NCI-H345 treated with DMSO at 0.1 percent for 48 hours (cell line): ENCODE data around the gene IGFBP5.

Experiments
- DNase-seq: peaks from one replicate; lab custom pipeline; 2025; ENCODE audit not compliant: unreplicated experiment; lab: John Stamatoyannopoulos, UW

The IGFBP5 gene

DNA sequence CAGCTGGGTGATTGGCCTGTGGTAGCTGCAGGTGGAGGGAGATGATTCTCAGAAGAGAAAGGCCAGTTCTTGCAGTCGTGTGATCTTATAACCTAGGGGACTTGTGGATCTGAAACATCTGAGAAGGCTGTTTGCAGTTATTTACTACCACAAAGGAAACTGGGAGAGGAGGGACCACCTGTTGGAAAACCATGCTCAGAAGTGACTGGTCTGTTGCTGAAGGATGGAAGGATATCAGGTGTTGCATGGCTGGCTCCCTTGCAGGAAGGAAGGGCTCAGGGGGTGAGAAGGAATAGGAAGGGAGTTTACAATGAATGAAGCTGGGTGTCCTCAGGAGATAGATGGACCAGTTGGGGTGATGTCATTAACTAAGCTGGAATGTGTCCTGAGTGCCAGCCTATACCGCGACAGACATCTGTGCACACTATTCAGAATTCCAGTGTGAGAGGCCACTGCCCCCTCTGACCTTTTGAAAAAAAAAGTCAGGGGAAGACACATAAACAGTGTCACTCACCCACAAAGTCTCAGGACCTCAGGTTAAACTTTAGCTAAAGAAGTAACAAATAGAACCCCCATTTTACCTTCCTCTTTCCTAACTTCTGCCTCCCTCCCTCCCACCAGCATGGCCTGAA lies 44.6 kb downstream of the IGFBP5 start:
- DNase-seq, result no peak

DNA sequence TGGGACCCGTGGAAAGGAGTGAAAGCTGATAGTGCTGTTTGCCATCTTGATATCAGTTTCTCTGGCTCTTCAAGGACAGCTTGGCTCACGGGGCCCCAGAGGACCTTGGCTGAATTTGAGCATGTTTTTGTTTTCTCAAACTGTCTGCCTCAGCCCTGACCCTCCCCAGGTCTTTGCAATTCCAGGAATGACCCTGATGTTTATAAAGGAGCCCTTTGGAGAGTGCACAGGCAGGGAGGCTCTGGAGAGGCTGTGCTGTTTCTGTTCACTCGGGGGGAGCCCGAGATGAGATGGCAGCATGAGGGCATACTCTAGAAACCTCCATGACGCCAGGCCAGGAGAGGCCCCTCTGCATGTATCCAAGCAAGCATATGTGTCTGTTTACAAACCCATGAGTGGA lies 45.8 kb downstream of the IGFBP5 start:
- no peak for DNase-seq

DNA sequence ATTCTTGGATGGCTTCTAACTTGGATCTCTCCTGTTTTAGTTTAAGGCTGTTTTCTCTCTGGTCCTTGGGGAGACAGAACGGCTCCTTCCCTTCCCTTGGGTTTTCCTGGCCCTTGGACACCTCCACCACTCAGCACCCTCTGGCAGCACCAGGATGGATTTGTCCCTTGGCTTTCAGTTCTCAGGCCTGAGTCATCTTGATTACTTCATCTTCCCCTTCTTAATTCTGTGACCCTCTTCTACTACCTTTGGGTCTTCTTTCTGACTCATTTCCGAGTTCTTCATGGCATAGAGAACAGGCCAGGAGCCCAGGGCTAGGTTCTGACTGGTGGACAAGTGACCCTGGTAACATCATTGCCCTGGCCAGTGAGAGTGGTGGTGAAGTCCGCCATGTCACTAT lies 47.2 kb downstream of the IGFBP5 start:
- no peak for DNase-seq

GRCh38 chr2:216646116-216646515 lies 49.2 kb downstream of the IGFBP5 start:
- no peak for DNase-seq

- DNase-seq, result no peak
These were observed 49.8 kb downstream of the IGFBP5 start for GRCh38 chr2:216645636-216645950.

DNA sequence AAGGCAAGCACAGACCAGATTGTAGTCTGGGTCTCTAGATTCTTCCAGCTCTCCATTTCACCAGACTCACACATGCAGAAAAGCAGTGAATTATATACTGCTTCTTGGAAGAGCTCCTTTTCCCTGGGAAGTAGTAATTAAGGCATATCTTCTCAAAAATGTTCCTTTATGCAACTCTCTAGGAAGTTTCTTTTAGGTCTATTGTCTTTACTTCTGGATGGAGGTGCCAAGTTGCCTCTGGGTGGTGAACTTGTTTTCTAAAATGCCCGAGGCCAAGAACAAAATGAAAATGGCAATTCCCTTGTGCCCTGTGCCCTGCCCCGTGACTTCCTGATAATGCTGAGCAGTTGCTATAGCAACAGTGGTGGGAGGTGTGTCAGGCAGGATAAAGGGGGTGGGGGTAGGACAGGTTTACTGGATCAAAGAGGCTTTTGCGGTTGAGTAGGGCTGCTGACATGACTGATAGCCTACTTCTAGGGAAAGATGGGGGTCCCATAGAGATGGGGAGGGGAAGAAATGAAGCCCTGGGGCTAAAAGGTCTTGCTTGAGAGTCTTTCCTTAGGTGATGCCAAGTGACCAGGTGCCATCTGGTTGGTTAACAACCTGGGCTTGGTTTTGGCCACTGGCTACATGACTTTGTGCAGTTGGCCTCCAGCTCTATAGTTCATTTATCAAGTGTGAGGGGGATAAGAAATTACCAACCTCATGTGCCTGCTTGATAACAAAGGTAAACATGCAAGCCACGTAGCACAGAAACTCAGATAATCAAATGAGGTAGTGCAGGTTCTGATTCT lies 50.3 kb downstream of the IGFBP5 start:
- no peak for DNase-seq

GRCh38 chr2:216643986-216644659 lies 51.2 kb downstream of the IGFBP5 start:
- DNase-seq, result no peak

DNA sequence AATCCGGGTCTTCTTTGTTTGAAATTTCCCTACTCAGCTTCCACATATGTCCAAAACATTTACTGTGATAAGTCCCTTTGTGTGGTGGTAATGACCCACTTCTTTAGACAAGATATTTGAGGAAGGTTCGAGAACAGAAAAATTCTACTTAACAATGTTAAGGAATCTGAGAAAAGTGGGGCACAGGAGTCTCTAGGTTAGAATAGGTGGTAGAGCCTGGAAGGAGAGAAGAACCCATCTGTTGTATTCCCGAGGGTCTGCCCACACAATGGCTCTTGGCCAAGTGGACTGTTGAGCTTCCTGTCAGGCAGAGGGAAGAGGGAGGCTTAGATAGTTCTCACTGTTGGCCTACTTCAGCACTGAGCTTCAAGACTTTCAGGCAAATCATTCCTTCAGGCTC lies 57.9 kb downstream of the IGFBP5 start:
- DNase-seq, result no peak

GRCh38 chr2:216636551-216637450 lies 58.5 kb downstream of the IGFBP5 start:
- no peak for DNase-seq

DNA sequence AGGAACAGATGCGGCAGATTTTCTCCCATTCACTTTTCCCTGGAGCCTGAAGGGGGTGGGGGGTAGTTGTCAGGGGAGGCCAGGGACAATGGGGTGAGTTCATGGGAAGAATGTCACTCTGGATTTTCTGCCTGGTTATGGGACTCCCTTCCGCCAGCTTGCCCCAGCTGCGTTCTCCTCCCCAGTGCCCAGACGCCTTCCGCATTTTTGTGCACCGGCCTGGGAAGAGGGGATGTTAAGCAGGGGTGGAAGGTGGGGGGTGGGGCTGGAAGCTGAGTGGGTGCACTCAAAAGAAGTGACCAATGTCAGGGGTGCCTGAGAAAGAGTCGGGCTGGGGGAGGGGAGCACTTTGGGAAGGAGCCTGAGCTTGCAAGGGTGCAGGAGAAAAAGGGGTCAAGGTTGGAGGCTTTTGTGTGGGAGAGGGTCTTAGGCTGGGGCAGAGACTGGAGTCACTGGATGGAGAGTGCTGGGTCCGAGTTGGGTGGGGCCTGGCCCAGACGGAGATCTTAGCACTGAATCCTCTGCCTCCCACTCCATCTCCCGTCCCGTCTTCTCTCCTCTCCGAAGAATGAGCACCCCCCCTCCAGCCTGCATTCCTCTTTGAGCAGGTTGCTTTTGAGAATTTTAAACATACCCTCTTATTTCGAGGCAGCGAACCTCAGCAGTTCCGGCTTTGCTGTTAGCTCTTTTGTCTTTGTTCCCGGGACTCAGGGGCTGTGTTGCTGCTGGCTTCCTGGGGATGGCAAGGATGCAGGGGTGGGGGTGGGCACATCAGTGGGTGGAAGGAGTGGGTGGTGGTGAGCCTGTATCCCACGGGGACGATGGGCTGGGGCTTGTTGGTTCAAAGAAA lies 59.4 kb downstream of the IGFBP5 start:
- no peak for DNase-seq

- no peak for DNase-seq
These were observed 60.2 kb downstream of the IGFBP5 start for GRCh38 chr2:216635171-216635570.

- DNase-seq, result no peak
These were observed 60.8 kb downstream of the IGFBP5 start for GRCh38 chr2:216634370-216635148.

DNA sequence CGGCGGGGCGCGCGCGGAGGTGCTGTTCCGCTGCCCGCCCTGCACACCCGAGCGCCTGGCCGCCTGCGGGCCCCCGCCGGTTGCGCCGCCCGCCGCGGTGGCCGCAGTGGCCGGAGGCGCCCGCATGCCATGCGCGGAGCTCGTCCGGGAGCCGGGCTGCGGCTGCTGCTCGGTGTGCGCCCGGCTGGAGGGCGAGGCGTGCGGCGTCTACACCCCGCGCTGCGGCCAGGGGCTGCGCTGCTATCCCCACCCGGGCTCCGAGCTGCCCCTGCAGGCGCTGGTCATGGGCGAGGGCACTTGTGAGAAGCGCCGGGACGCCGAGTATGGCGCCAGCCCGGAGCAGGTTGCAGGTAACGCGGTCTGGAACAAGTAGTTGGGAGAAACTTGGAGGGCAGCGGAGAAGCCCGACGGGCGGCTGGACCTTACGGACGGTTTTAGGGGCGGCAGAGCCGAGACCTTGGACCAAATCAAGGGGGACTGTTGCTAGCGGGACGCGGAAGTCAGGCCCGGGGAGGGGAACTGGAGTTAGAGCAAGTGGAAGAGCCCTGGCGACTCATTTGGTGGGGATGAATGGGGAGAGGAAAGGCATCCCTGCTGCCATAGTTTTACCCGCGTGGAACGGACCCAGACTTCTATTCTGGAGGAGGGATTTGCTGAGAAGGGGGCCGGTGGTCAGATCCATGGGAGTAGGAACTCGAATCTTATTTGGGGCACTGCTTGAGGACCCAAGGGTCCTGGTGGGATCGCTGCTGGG lies 61.6 kb downstream of the IGFBP5 start:
- DNase-seq, result no peak

DNA sequence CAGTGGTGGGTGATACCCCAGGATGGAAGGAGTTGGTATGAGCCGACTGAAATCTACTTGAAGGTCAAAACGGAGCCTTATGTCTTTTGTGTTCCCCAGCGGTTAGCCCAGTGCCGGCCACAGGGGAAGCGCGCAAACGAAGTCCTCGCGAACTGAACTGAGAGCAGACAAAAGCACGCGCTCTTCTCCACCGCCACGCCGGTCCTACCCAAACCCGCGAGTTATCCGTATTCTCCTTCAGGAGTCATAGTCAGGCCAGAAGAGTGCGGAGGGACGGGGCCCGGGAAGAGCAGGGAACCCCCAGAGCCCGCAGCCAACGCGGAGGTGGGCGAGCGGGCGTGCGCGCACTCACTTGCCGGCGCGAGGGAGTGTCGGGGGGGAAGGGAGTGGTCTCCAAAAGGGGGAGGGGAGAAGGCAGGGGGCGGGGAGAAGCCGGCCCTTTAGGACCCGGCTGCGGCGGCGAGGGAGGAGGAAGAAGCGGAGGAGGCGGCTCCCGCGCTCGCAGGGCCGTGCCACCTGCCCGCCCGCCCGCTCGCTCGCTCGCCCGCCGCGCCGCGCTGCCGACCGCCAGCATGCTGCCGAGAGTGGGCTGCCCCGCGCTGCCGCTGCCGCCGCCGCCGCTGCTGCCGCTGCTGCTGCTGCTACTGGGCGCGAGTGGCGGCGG lies 62.3 kb downstream of the IGFBP5 start, which contains the start of gene IGFBP2:
Gene IGFBP2, plus strand, starts transcription at position 469 of the 664 bp plus-strand sequence. Its CDS starts 104 bp downstream, at position 573.
- peak; percentile 49 for DNase-seq

DNA sequence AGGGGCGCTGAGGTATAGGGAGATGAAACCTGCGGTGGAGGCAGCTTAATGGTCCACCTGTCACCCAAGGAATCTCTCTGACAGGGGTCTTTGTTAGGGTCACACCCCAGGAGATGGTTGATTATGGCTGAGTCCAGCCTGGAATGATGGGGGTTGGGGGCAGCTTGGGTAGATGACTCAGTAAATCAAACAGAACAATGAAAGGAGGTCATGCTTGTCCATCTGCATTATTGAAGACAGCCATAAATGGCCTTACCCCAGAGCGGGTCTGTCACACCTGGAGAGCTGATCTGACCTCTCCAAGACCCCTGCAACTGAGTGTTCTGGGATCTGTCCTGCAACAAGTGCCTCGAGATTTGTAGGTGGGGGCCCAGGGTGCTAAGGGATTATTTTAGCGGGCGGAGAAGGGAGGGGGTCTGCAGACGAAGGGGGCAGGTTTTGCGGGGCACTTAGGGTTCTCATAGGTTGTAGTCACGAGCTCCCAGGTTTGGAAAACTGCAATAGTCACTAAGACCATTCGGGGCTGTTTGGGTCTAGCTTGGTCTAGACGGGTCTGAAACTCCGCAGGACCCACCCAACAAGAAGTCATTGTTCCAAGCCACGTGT lies 62.9 kb downstream of the IGFBP5 start:
- no peak for DNase-seq

DNA sequence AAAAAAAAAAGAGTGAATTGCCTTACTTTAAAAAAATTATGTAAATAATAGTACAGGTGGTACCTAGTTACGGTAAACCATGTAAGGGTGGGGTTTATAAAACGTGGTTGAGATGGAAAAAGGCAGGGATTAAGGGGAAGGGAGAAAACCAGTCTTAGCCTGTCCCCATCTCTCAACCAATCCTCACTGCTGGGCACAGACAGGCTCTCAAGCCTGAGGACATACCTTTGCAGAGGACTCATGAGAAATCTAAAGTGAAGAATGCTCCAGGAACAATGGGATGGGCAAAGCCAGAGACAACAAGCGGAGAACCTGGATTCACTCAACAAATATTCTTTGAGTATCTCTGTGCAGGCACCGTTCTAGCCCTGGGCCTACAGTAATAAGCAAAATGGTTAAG lies 65.6 kb downstream of the IGFBP5 start:
- DNase-seq, result no peak

DNA sequence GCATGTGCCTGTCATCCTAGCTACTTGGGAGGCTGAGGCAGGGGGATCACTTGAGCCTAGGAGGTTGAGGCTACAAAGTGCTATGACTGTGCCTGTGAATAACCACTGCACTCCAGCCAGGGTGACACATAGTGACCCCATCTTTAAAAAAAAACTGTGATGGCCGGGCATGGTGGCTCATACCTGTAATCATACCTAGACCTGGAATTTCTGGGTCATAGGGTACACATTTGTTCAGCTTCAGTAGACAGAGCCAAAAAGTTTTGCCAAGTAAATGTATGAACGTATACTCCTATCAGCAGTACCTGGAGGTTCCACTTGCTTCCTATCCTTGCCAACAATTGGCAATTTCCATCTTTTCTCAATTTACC lies 68.5 kb downstream of the IGFBP5 start:
- no peak for DNase-seq
